Fibroblast of skin of abdomen (primary cell): Measurements from ENCODE around the gene SPATC1L.

Source experiments
- DNase-seq: peaks from one replicate; pipeline ENCODE4 v3.0.0-alpha.2; 2013

SPATC1L gene

DNA sequence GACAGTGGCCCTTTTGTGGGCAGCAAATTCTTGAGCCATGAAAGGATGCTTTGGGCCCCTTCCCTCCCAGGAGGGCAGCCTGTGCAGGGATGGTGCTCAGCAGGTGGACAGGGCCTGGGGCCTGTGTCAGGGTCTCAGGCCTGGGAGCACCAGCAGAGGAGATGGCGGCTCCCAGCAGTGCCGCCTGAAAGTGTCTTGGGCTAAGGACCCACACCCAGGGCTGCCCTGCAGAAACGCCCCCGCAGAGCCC is 52.7 kb downstream of the SPATC1L start:
- no peak for DNase-seq

- DNase-seq, result peak; percentile 42
These were observed 53.2 kb downstream of the SPATC1L start for GRCh38 chr21:46130831-46131587.

- no peak for DNase-seq
These were observed 54.2 kb downstream of the SPATC1L start for GRCh38 chr21:46129846-46130651.

DNA sequence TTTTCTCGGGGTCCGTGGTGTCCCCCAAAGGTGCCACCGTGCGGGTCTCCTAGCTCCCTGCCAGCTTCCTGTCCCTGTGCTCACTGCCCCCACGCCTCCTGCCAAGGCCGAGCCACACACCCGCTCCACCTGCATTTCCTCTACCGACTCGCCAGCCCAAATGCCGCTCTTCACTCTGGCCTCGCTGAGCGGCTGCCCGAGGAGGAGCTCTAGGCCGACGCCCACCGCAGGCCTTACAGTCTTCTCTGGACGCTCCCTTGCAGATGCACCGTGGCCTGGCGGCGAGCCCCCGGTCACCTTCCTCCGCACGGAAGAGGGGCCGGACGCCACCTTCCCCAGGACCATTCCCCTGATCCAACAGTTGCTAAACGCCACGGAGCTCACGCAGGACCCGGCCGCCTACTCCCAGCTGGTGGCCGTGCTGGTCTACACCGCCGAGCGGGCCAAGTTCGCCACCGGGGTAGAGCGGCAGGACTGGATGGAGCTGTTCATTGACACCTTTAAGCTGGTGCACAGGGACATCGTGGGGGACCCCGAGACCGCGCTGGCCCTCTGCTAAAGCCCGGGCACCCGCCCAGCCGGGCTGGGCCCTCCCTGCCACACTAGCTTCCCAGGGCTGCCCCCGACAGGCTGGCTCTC is 55.2 kb downstream of the SPATC1L start:
- DNase-seq, result no peak

DNA sequence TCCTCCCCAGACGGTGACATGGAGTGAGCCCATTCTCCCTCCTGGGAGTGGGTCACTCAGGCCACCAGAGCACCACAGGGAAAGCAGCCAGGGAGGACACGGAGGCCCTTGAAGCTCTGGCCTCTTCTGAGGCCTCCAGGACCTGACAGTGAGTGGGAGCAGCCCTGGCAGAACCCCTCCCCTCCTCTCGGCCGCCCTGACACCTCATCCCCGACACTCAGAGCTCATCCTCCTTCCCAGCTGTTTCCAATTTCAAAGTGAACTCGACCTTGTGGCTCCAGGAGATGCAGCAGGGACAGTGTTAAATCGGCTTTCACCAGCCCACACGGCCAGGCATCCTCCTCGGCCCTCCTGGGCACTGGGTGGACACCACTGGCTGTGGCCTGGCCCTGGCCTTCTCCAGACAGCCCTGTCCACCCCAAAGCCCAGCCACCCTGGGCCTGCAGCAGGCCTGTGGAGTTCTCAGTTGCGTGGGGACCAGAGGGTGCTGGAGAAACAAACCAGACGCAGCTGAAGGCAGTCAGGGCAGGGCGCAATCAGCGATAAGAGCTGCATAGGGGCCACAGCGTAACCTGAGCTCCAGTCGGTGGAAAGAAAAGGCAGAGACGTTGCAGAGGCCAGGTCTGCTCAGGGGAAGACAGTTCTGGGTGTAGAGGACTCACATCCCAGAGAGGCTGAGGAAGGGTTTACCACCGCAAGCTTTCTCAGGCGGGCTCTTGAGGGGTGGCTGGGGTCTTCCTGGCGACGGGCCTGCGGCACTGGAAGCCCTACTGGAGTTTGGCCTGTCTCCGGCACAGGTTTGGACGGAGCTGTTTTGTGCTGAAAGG is 55.9 kb downstream of the SPATC1L start:
- peak; percentile 63 for DNase-seq

- no peak for DNase-seq
These were observed 56.8 kb downstream of the SPATC1L start for GRCh38 chr21:46127239-46128105.

GRCh38 chr21:46126309-46127238 is 57.7 kb downstream of the SPATC1L start:
- no peak for DNase-seq

DNA sequence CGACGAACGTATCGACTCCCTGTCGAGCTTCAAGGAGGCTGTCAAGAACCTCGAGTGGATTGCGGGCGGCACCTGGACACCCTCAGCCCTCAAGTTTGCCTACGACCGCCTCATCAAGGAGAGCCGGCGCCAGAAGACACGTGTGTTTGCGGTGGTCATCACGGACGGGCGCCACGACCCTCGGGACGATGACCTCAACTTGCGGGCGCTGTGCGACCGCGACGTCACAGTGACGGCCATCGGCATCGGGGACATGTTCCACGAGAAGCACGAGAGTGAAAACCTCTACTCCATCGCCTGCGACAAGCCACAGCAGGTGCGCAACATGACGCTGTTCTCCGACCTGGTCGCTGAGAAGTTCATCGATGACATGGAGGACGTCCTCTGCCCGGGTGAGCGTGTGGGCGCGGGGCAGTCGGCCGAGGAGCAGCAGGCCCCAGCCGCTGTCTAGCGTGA is 58.4 kb downstream of the SPATC1L start:
- no peak for DNase-seq

DNA sequence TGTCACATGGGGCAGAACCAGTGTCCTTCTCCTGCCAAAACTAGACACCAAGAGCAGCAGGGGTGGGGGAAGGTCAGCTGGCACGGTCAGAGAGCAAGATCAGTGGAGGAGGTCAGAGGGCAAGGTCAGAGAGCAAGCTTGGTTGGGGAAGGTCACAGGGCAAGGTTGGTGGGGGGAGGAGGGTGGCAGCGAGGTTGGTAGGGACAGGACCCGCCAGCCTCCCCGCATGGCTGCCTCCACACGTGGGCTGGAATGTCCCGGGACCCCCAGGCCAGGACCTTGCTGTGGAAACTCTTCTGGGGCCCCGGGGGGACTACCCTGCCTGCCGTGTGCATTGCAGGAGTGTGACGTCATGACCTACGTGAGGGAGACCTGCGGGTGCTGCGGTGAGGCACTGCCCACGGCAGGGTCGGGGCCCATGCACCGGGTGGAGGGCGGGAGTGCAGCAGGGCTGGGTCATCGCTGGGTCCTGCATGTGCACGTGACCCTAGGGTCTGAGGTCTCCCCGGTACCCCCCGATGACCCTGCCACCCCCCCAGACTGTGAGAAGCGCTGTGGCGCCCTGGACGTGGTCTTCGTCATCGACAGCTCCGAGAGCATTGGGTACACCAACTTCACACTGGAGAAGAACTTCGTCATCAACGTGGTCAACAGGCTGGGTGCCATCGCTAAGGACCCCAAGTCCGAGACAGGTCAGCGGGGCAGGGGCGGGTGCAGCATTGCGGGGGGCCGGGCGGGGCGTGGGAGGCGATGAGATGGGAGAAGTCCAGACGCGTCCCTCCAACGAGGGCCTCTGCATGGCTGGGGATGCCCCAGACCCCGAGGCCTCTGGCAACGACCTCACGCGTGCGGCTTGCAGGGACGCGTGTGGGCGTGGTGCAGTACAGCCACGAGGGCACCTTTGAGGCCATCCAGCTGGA is 59.1 kb downstream of the SPATC1L start:
- DNase-seq, result no peak

GRCh38 chr21:46124083-46124925 is 60.0 kb downstream of the SPATC1L start:
- no peak for DNase-seq

DNA sequence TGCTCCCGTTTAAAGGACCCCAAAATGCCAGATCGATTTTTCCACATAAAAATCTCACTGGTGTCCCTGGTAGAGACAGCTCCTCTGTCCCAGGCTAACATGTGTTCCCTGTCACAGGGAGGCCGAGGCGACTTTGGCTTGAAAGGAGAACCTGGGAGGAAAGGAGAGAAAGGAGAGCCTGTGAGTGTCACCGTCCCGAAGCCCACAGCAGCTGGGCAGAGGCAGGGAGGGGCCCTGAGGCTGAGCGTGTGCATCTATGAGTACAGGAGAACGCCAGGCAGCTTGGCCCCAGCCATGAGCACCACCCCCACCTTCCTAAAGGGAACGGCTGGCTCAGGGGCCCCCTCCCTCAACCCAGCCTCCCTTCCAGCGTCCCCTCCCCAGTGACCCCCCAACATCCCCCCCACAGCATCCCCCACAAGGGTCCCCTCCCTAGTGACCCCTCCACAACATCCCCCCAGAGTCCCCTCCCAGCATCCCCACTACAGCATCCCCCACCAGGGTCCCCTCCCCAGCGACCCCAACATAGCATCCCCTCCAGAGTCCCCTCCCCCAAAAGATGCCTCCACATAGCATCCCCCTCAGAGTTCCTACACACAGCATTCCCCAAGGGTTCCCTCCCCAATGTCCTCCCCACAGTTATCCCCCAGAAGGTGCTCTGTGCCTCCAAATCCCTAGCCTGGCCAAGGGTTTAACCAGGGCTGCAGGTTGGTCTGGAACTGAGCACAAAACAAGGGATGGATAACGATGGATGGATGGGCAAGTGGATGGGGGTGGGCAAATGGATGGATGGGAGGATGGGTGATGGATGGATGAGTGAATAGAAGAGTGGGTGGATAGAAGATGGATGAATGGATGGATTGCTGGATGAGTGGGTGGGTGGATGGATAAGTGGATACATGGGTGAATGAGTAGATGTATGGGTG is 61.2 kb downstream of the SPATC1L start:
- no peak for DNase-seq

GRCh38 chr21:46122237-46122671 is 62.0 kb downstream of the SPATC1L start:
- peak; percentile 58 for DNase-seq

- DNase-seq, result no peak
These were observed 62.7 kb downstream of the SPATC1L start for GRCh38 chr21:46121286-46122221.

DNA sequence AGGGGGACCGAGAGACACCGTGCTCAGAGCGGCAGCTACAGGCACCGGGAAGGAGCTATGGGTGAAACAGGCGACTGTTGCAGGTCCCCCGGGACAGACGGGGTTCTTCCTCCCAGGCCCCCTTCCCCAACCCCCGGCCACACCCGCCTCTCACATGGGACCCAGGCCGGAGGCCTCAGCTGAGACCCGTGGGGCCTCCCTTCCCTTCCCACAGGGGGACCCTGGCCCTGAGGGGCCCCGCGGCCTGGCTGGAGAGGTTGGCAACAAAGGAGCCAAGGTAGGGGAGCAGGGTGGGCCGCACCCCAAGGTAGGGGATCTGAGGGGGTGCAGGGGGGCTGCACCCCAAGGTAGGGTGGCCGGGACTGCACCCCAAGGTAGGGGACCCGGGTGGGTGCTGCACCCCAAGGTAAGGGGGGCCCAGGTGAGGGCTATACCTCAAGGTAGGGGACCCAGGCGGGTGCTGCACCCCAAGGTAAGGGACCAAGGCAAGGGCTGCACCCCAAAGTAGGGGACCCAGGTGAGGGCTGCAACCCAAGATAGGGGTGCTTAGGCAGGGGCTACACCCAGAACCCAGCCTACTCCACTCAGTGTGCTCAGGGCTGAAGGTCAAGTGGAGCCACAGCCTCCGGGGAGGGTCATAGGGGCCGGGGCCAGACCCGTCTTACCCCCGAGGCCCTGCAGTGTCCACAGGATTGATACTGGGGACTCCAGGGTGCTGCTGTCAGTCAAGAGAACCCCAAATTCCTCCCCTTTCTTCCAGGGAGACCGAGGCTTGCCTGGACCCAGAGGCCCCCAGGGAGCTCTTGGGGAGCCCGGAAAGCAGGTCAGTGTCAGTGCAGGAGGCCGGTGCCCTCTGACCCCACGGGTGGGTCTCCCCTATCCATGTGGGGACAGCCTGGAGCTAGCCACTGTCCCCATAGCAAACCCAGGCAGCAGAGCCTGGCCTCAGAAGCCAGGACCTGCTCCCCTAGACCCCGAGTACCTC is 63.7 kb downstream of the SPATC1L start:
- DNase-seq, result no peak
